HFF-Myc (cell line): ENCODE results near the gene PPP2R5A.
"Not testable (repeated sequence)": the region's sequence is repeated elsewhere in the genome, so short reads cannot be mapped to it uniquely, and the experiment has no call there.

Source experiments
- DNase-seq: peaks from one replicate; pipeline ENCODE4 v3.0.0-alpha.2; 2011; ENCODE audit warnings: low read depth; ENCODE audit errors: extremely low read depth
- H3K4me3 ChIP-seq: replicated peaks from 2 replicates; pipeline ENCODE4 v1.5.1; 2011; ENCODE audit warnings: low read depth, mild to moderate bottlenecking, control low read depth, low read length
- CTCF ChIP-seq: IDR thresholded peaks from 2 replicates; pipeline ENCODE4 v1.5.1; 2012; ENCODE audit warnings: mild to moderate bottlenecking, low read depth, low read length, control low read depth; ENCODE audit errors: missing control alignments

The PPP2R5A gene

GRCh38 chr1:212381397-212382035 lies 96.3 kb downstream of the PPP2R5A start:
- DNase-seq, result no peak
- no peak overlapping the region for H3K4me3 ChIP-seq
- TF ChIP-seq CTCF, result peak; percentile 6

DNA sequence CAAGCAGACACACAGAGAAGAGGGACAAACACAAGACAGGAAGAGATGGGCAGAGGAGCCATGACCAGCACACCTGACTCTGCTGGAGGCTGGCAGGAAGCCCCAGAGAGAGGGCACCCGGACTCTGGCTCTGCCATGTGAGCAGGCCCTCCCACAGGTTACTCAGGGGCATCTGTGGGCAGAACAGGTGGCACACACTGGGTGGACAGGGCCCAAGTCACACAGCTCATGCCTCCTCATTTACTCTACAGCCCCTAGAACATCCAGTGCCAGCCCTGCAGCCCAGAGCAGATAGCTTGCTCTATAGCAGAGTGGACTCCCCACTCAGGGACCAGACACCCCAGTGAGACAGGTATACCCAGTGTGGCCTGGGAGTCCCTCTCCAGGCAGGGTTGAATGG lies 100.8 kb downstream of the PPP2R5A start:
- TF ChIP-seq CTCF, result no peak
- no peak for DNase-seq
- no peak overlapping the region for H3K4me3 ChIP-seq

DNA sequence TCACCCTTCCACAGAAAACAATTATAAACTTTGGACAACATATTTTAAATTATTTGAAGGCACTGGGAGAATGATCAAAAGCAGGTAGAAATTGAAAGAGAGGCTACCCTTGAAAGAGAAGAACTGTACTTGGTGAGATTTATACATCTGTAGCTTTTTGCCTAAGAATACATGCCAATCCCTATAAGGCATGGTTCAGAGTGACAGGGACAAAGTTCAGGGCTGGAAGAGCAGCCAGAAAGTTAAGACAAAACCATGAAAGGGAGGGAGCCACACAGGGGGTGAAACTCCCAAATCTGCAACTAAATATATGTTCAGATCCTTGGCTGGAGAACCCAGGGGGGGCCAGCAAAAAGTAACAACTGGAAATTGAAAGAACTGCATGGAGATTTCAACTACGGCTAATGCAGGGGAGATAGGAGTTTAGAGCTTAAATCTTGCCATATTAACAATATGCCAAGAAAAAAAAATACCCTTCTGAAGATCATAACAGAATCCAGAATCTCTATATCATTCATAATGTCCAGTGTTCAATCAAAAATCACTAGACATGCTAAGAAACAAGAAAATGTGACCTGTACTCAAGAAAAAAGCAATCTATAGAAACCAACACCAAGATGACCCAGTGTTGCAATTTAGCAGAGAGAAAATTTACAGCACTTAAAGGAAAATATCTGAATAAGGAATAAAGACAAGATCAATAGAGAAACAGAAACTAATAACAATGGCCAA lies 103.9 kb downstream of the PPP2R5A start:
- no peak overlapping the region for H3K4me3 ChIP-seq
- TF ChIP-seq CTCF, result no peak
- DNase-seq, result no peak

- H3K4me3 ChIP-seq, DNase-seq: not testable (repeated sequence)
Measured at GRCh38 chr1:212395678-212396437, 110.6 kb downstream of the PPP2R5A start.

DNA sequence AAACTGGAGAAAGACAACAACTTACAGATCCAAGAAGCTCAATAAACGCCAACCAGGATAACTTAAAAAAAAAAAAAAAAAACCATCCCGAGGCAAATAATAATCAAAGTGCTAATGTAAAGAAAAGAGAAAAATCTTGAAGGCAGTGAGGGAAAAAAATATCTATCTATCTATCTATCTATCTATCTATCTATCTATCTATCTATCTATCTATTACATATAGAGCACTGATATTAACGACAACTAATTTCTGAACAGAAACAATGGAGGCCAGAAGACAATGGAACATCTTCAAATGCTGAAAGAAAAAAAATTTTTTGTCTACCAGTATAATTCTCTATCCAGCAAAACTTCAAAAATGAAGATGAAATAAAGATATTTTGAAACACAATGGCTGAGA lies 111.4 kb downstream of the PPP2R5A start:
- H3K4me3 ChIP-seq, result no peak overlapping the region
- no peak for TF ChIP-seq CTCF
- DNase-seq, result no peak

- TF ChIP-seq CTCF, result no peak
- H3K4me3 ChIP-seq, result no peak overlapping the region
- no peak for DNase-seq
Measured at GRCh38 chr1:212397171-212397570, 112.0 kb downstream of the PPP2R5A start.

GRCh38 chr1:212401042-212401441 lies 115.8 kb downstream of the PPP2R5A start:
- no peak overlapping the region for H3K4me3 ChIP-seq
- DNase-seq, result no peak
- TF ChIP-seq CTCF, result no peak
